Limb (tissue), 2 donors: Measurements from ENCODE around the gene PRKAB1.
"Not testable (repeated sequence)": the region's sequence is repeated elsewhere in the genome, so short reads cannot be mapped to it uniquely, and the experiment has no call there.

Source experiments
- DNase-seq, 2 donors: peaks; one replicate each; pipeline ENCODE4 v3.0.0-alpha.2; 2016; ENCODE audit errors: extremely low spot score in 2 of 2

The PRKAB1 gene

DNA sequence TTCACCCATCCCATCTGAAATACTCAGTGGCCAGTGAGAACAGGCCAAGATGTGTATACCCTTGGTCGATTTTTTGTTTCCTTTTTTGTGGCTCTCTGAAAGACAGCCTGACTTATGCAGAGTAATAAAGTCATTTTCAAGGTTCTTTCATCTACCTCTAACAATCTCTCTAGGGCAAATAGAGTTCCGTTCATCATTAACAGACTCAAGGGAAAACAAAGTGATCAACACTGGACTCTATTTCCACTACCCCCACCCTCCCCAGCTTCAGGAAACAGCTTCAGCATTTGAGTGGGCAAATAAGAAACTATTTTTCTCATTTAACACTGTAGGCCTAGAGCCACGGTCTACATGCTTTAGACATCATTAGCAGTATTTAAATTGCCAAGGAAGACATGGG lies 15.9 kb downstream of the PRKAB1 start:
- no peak for DNase-seq

DNA sequence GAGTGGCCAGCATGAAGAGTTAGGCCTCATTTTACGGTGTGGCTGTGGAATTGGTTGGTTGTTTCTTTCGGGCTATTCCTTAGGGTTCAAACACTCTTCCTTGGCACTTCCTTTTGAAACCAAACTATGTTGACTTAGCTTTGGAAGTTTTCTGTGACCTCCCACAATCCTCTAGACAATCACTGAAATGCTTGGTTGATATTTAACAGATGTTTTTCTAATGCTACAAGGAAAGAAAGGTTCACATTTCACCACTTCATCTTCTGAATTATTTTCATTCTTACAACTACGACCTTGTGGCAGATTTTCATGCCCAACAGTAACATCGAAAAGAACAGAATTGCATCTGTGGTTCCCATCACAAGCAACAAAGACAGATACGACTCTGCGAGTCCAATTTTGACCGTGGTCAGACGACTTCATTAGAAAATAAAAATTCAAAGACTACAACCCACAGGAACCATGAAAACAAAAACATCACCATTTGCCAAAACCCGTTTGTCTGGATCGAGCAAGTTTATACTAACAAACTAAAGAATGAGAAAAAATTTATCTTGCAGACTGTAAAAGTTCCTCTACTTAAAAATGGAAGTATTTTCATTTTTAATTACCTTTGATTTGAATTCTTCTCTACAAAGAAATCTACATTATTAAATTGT lies 16.9 kb downstream of the PRKAB1 start:
- DNase-seq, result peak in 1 of 2 donors; percentile 40

DNA sequence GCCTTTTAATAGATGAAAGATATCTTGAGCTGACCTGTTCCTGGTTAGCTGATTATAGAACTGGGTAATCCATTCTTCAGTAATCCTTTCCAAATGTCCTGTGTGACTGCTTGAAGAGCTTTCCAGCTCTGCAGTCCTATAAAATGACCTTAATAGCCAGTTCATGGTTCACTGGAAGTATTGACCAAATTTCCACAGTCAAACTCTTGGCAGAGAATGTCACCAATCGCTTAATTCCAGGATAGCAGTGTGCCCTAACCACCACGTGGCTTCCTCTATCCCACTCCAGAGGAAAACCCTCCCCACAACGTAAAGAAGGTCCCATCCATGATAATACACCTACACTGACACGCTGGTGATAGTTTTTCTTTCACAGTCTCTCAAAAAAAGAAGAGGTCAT lies 17.4 kb downstream of the PRKAB1 start:
- DNase-seq, result no peak

DNA sequence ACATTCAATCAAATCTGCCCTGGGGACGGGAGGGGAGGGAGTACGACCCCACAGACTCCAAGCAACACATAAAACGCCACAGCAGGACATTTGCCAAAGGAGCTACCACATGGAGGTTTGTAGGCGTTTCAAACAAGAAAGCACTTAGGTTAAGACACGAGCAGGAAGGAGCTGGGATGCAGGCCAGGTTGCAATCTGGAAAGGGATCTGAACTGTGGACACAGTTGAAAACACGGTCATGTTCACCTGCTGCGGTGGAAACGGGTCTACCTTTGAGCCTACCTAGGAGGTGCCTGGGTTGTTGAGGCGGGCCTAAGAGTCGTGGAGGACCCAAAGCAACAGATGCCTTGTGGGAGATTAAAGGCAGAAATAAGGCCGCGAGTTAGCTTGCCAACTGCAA lies 18.4 kb downstream of the PRKAB1 start:
- DNase-seq, result no peak

DNA sequence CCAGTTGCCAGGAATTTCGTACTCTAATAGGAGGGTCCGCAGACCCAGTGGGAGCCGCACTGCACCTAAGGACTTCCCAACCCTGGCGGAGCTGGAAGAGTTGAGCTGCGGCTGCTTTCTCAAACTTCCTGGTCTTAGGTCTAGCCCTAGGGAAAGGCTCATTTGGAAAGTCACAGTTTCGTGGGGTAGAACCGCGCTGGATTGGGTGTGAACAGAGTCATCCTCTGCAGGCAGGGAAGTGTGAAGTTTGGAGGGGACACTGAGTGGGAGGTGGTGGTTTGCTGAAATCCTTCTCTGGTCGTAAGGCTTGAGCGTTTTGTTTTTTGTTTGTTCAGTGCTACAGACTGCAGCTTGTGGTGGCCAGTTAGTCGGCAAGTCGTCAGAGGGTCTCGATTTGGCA lies 18.8 kb downstream of the PRKAB1 start:
- no peak for DNase-seq

DNA sequence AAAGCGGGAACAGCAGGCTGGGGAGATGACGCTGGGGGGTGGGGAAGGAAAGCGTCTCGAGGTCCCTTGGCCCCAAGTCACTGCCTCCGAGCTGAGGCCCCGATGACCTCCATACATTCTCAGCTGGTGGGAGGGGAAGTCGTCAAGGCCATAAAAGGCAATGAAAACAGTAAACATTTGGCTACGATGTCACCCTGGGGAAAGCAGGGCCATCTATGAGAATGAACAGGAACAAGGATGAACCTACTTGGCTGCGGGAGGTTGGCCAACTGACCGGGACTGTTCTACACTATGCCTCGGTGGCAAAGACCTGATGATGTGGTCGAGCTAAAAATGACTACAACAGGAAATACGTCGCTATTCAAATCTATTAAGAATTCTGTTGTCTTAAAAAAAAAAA lies 19.5 kb downstream of the PRKAB1 start:
- DNase-seq, result peak in 1 of 2 donors; percentile 25

DNA sequence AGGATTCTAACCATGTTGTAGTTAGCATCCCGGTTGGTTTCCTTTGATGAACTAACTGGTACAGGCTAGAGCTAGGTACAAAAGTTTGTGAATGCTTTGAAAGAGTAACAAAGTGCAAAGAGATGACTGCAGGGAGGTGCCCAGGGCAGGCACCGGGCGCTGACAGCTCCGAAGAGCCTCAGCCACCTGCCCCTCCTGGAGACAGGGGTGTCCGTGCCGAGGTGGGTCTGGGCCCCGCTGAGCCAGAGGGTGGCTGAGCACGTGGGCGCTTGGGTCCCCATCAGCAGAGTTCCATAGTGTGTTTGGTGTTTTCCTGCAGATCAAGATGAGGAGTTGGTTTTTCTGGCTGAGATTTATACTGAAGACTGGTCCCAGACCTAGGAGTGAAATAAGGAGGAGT lies 19.9 kb downstream of the PRKAB1 start:
- DNase-seq, result no peak

DNA sequence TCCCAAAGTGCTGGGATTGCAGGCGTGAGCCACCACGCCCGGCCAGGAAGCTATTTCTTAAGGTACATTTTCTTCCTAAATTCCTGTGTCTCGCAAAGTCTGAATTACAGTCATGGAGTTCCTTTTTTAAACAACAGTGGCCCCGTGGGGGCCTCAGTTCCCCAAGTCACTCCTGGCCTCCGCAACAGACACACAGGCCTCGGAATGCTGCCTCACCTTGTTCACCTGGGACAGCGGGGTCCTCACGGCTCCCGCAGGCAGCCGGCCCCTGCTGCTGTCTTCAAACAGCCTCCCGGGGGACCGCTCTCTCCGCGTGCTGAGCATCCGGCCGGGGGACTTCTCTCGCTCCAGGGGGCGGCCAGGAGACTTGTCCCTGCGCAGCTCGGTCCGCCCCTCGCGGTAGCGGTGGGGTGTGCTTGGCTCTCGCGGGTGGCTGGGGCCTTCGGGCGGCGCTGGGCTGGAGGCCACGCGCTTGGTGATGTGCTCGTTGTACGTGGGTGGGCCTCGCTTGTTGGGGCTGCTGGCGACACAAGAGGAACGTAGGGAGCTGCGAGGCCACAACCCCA lies 22.1 kb downstream of the PRKAB1 start:
- no peak for DNase-seq

DNA sequence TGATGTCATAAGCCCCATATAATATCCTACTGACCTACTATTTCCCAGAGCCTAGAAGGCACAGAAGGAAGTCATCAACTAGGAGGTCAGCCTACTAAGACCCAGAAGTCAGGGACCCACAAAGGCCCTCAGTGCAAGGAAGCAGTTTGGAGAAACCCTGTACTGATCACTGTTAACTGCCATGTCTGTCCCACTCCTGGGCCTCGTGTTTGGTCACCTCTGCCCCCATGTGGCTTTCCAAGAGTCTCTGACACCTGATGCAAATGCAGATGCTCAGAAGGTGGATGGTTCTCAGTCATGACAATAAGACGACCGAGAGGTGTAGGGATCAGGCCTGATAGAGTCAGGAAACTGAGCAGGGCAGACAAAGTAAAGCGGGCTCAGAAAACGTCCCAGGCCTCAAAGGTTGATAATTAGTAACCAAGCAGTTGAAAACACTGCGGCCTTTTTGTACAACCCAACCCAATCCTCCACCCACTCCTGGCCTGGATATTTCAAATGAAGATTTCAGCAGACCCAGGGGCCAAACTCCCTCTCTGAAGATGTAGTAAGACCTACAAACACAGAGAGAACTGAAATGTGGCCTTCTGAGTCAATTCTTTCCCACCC lies 23.4 kb downstream of the PRKAB1 start:
- no peak for DNase-seq

DNA sequence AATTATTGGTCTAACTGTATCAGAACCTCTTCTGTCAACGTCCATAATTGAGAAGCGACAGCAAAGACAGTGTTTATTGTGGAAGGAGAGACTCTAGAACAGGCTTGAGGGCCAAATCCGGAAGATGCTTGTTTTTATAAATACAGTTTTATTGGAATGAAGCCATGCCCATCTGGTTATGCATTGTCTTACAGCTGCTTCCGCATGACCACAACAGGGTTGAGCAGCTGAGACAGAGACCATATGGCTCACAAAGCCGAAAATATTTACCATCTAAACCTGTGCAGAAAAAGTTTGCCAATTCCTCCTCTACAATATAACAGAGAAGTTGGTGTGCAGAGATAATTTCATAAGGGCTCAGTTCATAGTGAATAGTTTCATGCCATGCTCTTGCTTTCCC lies 24.5 kb downstream of the PRKAB1 start:
- peak in 1 of 2 donors; percentile 53 for DNase-seq

DNA sequence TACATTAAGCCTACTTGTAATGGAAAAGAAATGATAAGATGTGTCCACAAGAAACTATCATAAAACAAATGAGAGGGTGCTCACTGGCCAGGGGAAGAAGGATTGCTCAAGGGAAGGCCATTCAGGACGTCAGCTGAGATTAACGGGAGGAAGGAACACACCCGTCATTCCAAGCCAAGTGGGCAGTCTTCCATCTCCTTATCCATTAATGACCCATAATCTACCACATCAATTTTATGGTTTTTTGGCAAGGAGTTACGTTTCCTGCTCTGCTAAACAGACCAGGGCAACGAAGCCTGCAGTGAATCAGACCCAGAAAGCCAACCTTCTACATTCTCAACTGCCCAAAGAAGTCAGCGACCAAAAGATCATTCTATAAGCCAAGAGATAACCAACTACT lies 25.1 kb downstream of the PRKAB1 start:
- peak in 1 of 2 donors; percentile 27 for DNase-seq

DNA sequence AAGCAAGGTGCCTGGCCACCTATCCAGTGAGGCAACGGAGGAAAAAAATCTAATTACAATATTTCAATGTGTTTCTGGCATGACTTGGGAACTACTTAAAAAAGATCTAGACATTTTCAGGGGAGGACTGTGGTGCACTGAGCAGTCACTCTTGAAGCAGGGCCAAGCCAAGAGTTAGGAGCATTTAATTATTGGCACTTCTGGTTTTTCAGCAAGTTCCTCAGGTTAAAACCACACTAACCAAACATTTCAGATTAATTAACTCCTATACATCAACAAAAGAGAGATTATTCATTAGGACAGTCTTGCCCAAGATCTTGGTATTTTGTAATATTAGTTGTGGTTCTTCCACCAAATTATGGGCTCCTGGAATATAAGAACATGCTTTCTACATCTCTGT lies 25.6 kb downstream of the PRKAB1 start:
- no peak for DNase-seq

DNA sequence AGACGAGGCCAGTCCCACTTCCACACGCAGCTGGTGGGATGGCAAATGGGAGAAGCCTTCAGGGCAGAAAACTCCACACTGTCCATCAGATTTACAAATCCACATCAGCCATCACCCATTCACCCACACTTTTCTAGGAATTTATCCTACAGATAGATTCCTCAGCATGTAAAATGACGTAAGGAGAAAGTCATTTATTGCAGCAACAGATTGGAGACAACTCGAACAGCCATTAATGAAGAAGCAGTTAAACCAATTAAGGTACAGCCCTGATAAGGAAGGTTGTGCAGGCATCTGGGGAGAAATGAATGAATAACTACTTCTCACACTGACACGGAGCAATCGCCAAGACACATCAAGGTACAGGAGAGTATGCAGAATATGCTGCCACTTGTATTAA lies 26.2 kb downstream of the PRKAB1 start:
- no peak for DNase-seq

DNA sequence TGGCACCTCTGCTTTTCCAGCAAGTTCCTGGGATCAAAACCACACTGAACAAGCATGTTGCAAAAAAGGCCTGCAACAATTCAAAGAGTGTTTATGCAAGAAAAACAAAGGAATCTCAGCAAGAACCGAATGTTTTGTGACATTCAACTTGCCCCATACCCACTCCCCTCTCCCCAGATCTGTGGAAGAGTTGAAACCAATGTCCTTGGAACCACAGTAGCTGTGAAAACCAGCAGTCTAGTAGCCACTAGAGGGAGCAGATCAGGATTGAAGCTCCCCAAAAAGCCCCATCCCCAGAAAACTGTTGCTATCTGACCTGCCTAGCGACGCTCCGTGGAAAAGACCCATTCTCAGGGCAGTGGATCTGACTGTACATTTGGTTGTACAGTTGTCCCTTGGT lies 27.1 kb downstream of the PRKAB1 start:
- no peak for DNase-seq

DNA sequence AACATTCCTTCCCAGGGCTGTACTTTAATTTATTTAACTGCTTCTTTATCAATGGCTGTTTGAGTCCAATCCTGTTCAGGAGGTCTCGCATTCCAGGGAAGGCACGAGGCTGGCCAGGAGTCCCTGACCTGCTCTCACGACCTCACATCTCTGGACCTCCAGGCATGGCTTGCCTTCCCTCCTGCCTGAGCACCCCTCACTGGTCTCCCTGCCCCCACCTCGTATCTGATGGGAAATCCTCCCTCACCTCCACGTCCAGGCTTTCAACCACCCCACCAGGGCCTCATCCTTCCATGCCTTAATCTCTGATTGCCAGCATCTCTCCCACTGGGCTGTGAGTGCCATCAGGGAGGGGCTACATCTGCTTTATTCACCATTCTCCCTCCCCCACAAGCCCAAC lies 29.0 kb downstream of the PRKAB1 start:
- DNase-seq, result no peak

DNA sequence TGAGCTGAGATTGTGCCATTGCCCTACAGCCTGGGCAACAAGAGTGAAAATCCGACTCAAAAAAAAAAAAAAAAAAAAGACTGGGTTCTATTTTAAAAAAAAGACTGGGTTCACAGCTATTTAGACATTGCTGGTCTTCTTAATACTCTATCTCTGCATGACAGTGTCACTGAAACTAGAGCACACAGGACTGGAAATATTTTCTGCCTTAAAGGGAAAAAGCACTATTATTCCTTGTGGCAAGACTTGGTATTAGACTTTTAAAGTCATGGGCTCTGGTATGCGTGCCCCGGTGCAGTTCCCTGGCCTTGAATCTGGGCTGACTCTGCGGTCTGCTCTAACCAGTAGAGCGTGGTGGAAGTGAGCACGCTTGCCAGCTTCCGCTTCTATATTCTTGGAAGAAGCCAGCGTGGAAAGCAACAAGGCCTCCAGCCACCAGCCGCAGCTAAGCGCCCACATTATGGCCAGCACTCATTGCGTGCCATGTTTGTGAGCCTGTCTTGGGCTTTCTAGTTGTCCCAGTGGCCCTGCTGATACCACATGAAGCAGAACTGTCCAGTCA lies 31.3 kb downstream of the PRKAB1 start:
- DNase-seq, result no peak

DNA sequence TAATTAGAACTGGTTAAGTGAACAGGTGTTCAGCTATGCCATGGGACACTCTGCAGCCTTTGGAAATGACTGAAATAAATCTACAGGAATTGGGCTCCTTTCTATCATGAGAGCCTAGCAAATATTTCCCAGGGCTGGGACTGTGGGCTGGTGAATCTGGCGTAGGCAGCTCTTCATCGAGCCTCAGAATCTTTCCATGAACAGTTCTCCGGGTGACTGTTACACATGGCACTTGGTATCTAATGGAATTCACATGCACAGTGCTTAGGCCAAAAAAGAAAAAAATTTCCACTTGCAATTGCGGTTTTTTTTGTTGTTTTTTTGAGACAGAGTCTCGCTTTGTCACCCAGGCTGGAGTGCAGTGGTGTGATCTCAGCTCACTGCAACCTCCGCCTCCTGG lies 32.1 kb downstream of the PRKAB1 start:
- DNase-seq, result no peak

DNA sequence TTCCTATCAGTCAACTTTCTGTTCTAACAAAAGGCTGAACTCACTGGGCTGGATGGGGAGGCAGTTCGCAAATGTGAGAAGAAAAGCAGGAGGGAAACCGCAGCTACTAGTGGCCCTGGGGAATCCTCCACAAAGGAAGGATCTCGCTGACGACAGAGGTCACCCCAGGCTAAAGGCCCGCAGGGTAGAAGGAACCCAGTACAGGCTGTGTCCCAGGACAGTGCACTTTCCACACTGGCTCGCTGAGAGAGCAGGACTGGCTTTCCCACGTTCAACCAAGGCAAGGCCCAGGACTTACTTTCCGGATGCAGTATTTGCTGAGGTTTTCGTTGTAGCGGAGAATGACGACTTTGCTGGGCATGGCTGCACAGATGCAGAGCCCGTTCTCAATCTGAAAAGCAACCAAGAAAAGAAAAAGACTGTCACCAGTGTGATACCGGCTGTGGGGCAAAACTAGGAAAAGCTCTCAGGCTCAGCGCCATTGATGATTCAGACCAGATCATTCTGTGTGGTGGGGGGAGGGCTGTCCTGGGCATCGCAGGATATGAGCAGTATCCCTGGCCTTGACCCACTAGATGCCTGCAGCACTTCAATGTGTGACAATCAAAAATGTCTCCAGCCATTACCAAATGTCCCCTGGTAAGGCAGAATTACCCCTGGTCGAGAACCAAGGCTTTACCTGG lies 36.3 kb downstream of the PRKAB1 start:
- DNase-seq, result no peak

DNA sequence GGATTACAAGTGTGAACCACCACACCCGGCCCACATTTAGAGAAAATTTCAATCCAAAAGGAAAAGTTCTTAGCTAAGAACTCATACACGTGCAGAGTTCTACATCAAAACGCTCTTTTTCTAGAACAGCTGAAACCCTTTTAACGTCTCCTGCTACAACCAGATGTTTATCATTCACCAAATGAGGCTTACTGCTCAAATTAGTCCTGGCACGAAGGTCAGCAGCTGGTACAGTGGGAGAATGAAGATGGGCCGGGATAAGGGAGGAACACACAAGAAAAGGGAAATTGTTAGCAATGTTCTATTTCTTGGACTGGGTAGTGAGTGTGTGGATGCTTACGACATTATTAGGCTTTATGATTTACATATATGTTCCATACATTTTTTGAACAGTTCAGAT lies 37.2 kb downstream of the PRKAB1 start:
- no peak for DNase-seq

DNA sequence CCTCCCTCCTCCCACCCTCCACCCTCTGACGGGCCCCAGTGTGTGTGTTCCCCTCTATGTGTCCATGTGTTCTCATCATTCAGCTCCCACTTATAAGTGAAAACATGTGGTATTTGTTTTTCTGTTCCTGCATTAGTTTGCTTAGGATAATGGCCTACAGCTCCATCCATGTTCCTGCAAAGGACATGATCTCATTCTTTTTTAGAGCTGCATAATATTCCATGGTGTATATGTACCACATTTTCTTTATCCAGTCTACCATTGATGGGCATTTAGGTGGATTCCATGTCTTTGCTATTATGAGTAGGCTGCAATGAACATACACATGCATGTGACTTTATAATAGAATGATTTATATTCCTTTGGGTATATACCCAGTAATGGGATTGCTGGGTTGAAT lies 38.5 kb downstream of the PRKAB1 start:
- DNase-seq, result not testable (repeated sequence)

DNA sequence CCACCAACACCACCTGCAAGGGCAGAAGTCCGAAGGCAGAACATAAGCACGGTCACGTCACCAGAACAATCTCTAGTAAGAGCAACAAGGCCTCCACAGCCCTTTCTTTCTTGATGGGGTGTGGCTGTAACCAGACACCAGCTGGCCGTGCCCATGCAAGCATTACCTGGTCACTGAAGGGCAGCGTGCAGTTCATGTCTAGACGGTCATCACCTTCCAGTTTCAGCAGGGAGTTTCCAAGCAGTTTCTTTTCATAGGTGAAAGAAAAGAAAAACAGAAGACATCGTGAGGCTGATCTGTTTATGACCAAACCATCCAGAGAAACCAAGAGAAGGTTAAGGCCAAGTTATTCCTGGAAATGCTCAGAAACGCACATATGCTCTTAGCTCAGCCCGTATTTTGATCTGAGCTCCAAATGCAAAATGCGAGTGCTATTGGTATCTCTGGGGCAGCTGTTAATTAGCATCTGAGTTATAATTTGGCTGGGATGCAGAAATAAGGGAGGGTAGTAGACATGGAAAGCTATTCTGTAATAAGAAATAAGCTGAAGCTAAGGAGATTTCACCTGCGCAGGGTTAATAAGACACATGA lies 42.5 kb downstream of the PRKAB1 start:
- DNase-seq, result no peak

DNA sequence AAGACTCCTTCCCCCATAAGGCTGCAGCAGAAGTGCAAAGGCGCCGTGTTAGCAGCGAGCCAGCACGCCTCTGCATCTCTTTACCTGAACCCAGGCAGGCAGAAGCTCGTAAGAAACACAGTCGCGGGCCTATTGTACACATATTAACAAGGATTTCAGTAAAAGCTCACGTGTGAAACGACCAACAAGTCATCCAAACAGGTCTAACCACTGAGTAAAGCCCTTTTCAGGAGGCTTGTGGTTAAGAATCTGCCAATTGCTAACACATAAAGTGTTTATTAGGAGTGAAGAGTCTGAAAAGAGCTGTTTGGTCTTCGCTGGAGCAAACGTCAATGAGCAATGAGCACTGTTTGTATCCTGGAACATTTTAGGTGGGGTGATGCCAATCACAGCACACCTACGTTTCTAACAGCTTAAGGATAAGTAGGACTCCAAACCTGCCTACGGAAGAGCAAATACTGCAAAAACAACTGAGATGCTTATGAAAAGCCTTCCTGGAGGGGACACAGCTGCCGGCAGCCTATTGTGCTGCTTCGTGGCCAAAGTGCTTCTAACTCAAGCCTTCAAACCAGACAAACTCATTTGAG lies 43.1 kb downstream of the PRKAB1 start:
- no peak for DNase-seq
